Psoas muscle (tissue), 8 donors: ENCODE data around the gene MCRIP2. TPM values are rescaled to one million over a fixed set of nuclear protein-coding genes. Genes with fewer than 3 reads are reported as not detected.

Experiments
- ATAC-seq, 4 donors: fragments of 200-7000 bp; cut with Tn5 transposase; one replicate each; pipeline ENCODE4 v1.9.1; 2020; ENCODE audit warnings: moderate library complexity in 3 of 4, mild to moderate bottlenecking in 2 of 4
- DNase-seq, 2 donors: peaks; one replicate each; pipeline ENCODE4 v3.0.0-alpha.2; 2020
- H3K27ac ChIP-seq: fragments of 200-600 bp; one replicate; pipeline ENCODE4 v1.8.0; 2022
- H3K27me3 ChIP-seq, 3 donors: fragments of 200-600 bp in 1 of 3; one replicate each; pipeline versions ENCODE4 v1.6.1 to v1.8.0; 2013 to 2022; ENCODE audit warnings: low read length in 2 of 3, mild to moderate bottlenecking in 2 of 3, moderate library complexity in 1 of 3; ENCODE audit not compliant: insufficient read depth in 3 of 3
- H3K36me3 ChIP-seq, 2 donors: fragments of 200-600 bp in 1 of 2; one replicate each; pipeline versions ENCODE4 v1.6.1 to v1.8.0; 2013 to 2022; ENCODE audit warnings: low read depth in 1 of 2, mild to moderate bottlenecking in 1 of 2, moderate library complexity in 1 of 2; ENCODE audit not compliant: insufficient read depth in 1 of 2
- H3K4me1 ChIP-seq: fragments of 200-600 bp; one replicate; pipeline ENCODE4 v1.8.0; 2022
- H3K4me3 ChIP-seq: fragments of 200-600 bp; one replicate; pipeline ENCODE4 v1.8.0; 2022; ENCODE audit warnings: mild to moderate bottlenecking
- H3K9me3 ChIP-seq: fragments of 200-600 bp; one replicate; pipeline ENCODE4 v1.8.0; 2022
- WGBS, 3 donors: extraction: QIAGEN DNeasy Blood & Tissue Kit; methylation state at CpG; one replicate each; pipeline versions ENCODE4 v1.1.6 to v1.1.7; 2013; 5-methylcytosine and 5-hydroxymethylcytosine counted together
- intact Hi-C, 2 donors: fragments of 100-400 bp; cut with DNase I; formaldehyde crosslinking; loops; one replicate each; pipeline versions ENCODE4 v1.11.0 to v1.14.2; 2022
- polyA plus RNA-seq, 3 donors: library from polyadenylated mRNA; stranded (reverse); fragments of 200-250 nt; gene quantifications; one replicate each; pipeline ENCODE4 v1.2.3, GENCODE V29; 2013
- total RNA-seq, 4 donors: library from RNA; stranded (reverse); fragmentation: NEBNext Ultra II Directional in 2 of 4; extraction: Animal tissue kit (Norgen Biotek cat#: 25700) in 2 of 4; gene quantifications; one replicate each; pipeline versions ENCODE4 v1.2.1 to v1.2.4, GENCODE V29; 2021 to 2023
- TF ChIP-seq, protein P1 (sequence below): fragments of 200-600 bp; IDR thresholded peaks from one replicate; pipeline ENCODE4 v1.8.0; 2022; ENCODE audit warnings: antibody characterized with exemption
- donor health status: healthy with polysubstance abuse.
- donor health status: DM: no; HTN: no; CAD: no; lungs with moderate emphysema.
- donor health status: Bipolar disorder and iron deficiency.
- donor health status: healthy.
- donor health status: DM: yes; HTN: yes; CAD: no.
- donor health status: DM: no; HTN: no; CAD: no.
- donor health status: DM: no; HTN: no; CAD: no.
- donor health status: DM: yes; HTN: yes; CAD: no.

MCRIP2 gene
- total and polyA plus RNA-seq, 7 donors = 61.6 to 124 (median 80.2) TPM

DNA sequence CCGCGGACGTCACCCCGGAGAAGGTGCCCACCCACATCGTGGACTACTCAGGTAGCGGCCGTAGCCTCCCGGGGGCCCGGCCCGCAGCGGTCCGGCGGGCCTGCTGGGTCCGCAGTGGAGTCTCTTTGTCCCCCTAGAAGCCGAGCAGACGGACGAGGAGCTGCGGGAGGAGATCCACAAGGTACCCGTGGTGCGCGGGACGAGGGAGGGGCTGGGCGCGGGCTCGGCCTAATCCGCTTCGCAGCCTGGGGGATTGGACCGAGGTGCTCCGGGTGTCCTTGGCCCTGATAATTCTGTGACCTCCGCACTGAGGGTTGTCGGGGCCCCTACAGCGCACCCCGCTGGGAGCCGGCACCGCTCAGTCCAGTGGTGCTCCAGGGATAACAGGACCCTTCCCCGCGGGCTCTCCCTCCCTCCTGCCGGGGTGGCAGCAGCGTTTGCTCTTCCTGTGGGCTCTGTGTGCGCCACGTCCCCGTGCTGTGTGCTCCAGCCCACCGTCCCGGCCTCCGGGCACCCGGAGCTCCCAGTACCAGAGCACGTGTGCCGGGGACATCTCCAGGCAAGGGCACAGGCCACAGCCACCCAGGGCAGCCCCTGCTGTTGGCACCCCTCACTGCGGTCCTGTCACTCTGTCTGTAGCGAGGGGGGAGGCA is 27.0 kb downstream of the MCRIP2 start:
- WGBS, 3 donors = 4 to 6% (median 6%) methylated on average over 45 to 50 of the region's 50 CpGs
- H3K27me3 ChIP-seq = no peaks in the 10 kb centered on the region
- intact Hi-C loops = no loop called here
- no peaks in the 10 kb centered on the region for H3K9me3 ChIP-seq
- TF ChIP-seq, protein P1, sequence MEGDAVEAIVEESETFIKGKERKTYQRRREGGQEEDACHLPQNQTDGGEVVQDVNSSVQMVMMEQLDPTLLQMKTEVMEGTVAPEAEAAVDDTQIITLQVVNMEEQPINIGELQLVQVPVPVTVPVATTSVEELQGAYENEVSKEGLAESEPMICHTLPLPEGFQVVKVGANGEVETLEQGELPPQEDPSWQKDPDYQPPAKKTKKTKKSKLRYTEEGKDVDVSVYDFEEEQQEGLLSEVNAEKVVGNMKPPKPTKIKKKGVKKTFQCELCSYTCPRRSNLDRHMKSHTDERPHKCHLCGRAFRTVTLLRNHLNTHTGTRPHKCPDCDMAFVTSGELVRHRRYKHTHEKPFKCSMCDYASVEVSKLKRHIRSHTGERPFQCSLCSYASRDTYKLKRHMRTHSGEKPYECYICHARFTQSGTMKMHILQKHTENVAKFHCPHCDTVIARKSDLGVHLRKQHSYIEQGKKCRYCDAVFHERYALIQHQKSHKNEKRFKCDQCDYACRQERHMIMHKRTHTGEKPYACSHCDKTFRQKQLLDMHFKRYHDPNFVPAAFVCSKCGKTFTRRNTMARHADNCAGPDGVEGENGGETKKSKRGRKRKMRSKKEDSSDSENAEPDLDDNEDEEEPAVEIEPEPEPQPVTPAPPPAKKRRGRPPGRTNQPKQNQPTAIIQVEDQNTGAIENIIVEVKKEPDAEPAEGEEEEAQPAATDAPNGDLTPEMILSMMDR = no peak
- peak overlapping the region; percentile 89 for H3K27ac ChIP-seq
- peak in 2 of 4 donors; percentile 1 to 15 for ATAC-seq
- H3K4me1 ChIP-seq = peaks cover 14% of the 10 kb centered on the region
- peak overlapping the region; percentile 98 for H3K4me3 ChIP-seq
- no peak for DNase-seq
- H3K36me3 ChIP-seq = peaks cover 4 to 45% of the 10 kb centered on the region in 2 donors

DNA sequence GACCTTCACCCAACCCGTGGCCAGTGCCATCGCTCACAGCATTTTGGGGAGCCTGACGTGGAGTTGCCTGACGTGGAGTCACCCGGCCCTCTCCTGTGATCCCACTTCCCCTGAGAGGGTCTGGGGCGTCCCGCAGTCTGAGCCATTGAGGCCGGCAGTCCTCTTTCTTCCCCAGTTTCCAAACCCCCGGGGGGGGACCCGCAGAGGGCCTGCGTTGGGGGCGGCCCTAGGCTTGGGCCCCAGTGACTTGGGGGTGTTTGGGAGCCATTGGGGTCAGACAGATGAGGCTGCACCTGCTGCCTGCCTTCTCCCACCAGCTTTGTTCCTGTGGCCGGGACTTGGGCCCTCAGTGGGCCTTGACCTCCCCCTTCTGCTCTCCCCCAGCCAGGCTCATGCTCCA is 28.0 kb downstream of the MCRIP2 start:
- Histone ChIP-seq H3K27me3 (no peaks in the 10 kb centered on the region), H3K27ac (no peak overlapping the region), H3K4me1 (peaks cover 14% of the 10 kb centered on the region), H3K9me3 (no peaks in the 10 kb centered on the region), H3K36me3 (peaks cover 4 to 46% of the 10 kb centered on the region in 2 donors), H3K4me3 (no peak overlapping the region)
- WGBS, 3 donors = 86 to 93% (median 90%) methylated on average over 13 of the region's 13 CpGs
- ATAC-seq = no peak
- intact Hi-C loops = no loop called here
- TF ChIP-seq, protein P1 = no peak
- DNase-seq = no peak

DNA sequence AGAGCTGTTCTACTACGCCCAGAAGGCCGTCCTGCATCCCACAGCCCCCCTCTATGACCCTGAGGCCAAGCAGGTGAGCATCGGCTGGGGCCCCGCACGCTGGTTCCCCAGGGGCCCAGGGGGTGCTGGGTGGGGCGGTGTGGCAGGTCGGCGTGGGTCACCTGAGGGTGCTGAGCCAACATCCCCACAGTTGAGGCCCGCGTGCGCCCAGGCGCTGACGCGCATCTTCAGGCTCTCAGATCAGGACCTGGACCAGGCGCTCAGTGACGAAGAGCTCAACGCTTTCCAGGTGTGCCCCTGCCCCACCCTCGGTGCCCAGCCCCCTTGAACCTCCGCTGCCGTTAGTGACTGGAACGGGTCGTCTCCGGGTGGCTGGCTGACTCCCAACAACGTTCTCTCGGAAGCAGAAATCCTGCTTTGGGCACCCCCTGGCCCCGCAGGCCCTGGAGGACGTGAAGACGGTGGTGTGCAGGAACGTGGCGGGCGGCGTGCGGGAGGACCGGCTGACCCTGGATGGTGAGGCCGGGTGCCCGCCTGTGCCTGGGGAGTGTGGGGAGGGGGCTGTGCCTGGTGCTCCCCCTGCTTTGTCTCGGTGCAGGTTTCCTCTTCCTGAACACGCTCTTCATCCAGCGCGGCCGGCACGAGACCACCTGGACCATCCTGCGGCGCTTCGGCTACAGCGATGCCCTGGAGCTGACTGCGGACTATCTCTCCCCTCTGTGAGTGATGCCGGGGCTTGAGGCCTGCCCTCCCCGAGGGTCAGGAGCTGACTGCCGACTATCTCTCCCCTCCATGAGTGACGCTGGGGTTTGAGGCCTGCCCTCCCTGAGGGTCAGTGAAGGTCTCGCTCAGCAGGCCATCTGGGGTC is 29.1 kb downstream of the MCRIP2 start:
- TF ChIP-seq, protein P1 = no peak
- intact Hi-C loops = no loop called here
- H3K36me3 ChIP-seq = peaks cover 4 to 46% of the 10 kb centered on the region in 2 donors
- no peaks in the 10 kb centered on the region for H3K9me3 ChIP-seq
- H3K4me1 ChIP-seq = peaks cover 21% of the 10 kb centered on the region
- no peaks in the 10 kb centered on the region for H3K27me3 ChIP-seq
- ATAC-seq = no peak
- no peak for DNase-seq
- 88 to 89% (median 89%) methylated on average over 52 of the region's 52 CpGs for WGBS, 3 donors
- H3K4me3 ChIP-seq = no peak overlapping the region
- no peak overlapping the region for H3K27ac ChIP-seq

DNA sequence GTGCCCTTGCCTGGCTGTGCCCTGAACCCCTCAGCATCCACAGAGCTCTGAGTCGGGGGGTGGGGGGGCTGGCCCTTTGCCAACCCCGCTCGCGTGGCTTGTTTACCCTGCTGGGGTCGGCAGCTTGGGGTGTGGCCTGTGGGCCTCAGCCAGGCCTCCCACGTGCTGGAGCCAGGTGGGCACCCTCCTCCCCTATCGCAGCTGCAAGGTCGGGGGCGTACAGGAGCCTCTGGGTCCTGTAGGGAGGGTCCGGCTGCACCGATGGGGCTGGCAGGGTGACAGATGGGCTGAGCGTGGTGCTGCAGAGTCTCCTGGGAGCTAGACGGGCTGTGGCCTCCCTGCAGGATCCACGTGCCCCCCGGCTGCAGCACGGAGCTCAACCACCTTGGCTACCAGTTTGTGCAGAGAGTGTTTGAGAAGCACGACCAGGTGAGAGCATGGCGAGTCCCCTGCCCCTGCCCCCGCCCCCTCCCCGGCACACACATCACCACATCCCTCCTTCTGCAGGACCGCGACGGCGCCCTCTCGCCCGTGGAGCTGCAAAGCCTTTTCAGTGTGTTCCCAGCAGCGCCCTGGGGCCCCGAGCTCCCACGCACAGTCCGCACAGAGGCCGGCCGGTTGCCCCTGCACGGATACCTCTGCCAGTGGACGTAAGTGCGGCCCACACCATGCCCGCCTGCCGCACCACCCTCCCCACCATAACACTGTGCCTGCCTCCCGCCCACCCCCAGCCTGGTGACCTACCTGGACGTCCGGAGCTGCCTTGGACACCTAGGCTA is 29.9 kb downstream of the MCRIP2 start:
- TF ChIP-seq, protein P1 = no peak
- no peaks in the 10 kb centered on the region for H3K27me3 ChIP-seq
- intact Hi-C loops = no loop called here
- H3K4me1 ChIP-seq = peaks cover 21% of the 10 kb centered on the region
- ATAC-seq (no peak), DNase-seq (no peak)
- H3K27ac ChIP-seq = no peak overlapping the region
- peaks cover 4 to 46% of the 10 kb centered on the region in 2 donors for H3K36me3 ChIP-seq
- H3K4me3 ChIP-seq = no peak overlapping the region
- WGBS, 3 donors = 79 to 84% (median 83%) methylated on average over 38 to 40 of the region's 40 CpGs
- H3K9me3 ChIP-seq = no peaks in the 10 kb centered on the region
